Kidney (tissue), 14 donors: Measurements from ENCODE around the gene RIC8B. TPM values are rescaled to one million over a fixed set of nuclear protein-coding genes. Genes with fewer than 3 reads are reported as not detected.

ENCODE experiments used
- DNase-seq, 5 donors: peaks; one replicate each; pipeline ENCODE4 v3.0.0-alpha.2; 2013 to 2020
- FAIRE-seq: peaks from 2 replicates; lab custom pipeline; 2012; peaks lifted over from hg19 to GRCh38; lab: Jason Lieb, UNC
- H3K27ac ChIP-seq, 2 donors: one replicate each; pipeline ENCODE4 v1.7.0; 2013; ENCODE audit warnings: low read depth in 2 of 2, low read length in 2 of 2, inconsistent platforms in 1 of 2
- H3K27me3 ChIP-seq: one replicate; pipeline ENCODE4 v1.7.1; 2013; ENCODE audit warnings: low read length, inconsistent platforms; ENCODE audit not compliant: control insufficient read depth, insufficient read depth
- H3K36me3 ChIP-seq, 3 donors: one replicate each; pipeline versions ENCODE4 v1.7.0 to v1.7.1; 2013; ENCODE audit warnings: low read length in 3 of 3, control low read depth in 1 of 3, inconsistent platforms in 1 of 3; ENCODE audit not compliant: insufficient read depth in 3 of 3, control insufficient read depth in 2 of 3
- H3K4me1 ChIP-seq, 3 donors: one replicate each; pipeline versions ENCODE4 v1.7.0 to v1.7.1; 2013; ENCODE audit warnings: low read length in 3 of 3, inconsistent platforms in 1 of 3, low read depth in 1 of 3; ENCODE audit not compliant: control insufficient read depth in 2 of 3, insufficient read depth in 2 of 3
- H3K4me3 ChIP-seq, 3 donors: one replicate each; pipeline versions ENCODE4 v1.7.0 to v1.8.1; 2013; ENCODE audit warnings: low read length in 3 of 3, control low read depth in 1 of 3, inconsistent platforms in 1 of 3
- H3K9ac ChIP-seq, 3 donors: one replicate each; pipeline versions ENCODE4 v1.7.0 to v1.7.1; 2013; ENCODE audit warnings: low read length in 3 of 3, control low read depth in 1 of 3, inconsistent platforms in 1 of 3
- H3K9me3 ChIP-seq, 3 donors: one replicate each; pipeline versions ENCODE4 v1.7.0 to v1.7.1; 2013; ENCODE audit warnings: low read length in 3 of 3, control low read depth in 1 of 3, inconsistent platforms in 1 of 3; ENCODE audit not compliant: control insufficient read depth in 2 of 3, insufficient read depth in 1 of 3
- CTCF ChIP-seq: IDR thresholded peaks from 3 replicates; pipeline ENCODE4 v1.5.1; 2012; ENCODE audit warnings: mild to moderate bottlenecking, moderate library complexity, borderline replicate concordance; ENCODE audit not compliant: insufficient read depth; ENCODE audit errors: extremely low read depth
- intact Hi-C: fragments of 100-400 bp; cut with DNase I; formaldehyde crosslinking; loops from one replicate; pipeline ENCODE4 v1.11.1; 2022
- polyA plus RNA-seq: library from polyadenylated mRNA; stranded (reverse); fragments of 350-450 nt; fragmentation: Illumina TruSeq; extraction: RNeasy Lipid Tissue Mini Kit (QIAGEN cat#74804); gene quantifications from one replicate; pipeline ENCODE4 v1.2.3, GENCODE V29; 2014; ENCODE audit warnings: low read depth, low replicate concordance; ENCODE audit not compliant: insufficient read depth
- total RNA-seq: library from RNA; stranded (reverse); fragmentation: NEBNext Ultra II Directional; extraction: Animal tissue kit (Norgen Biotek cat#: 25700); gene quantifications from one replicate; pipeline ENCODE4 v1.2.1, GENCODE V29; 2021
- donor health status: control.
- donor health status: control.
- donor health status: control.
- donor health status: control.
- donor health status: control.
- donor health status: DM: yes; HTN: yes; CAD: no.
- donor health status: Normal renal cell carcinoma (clear cell type).

RIC8B gene
- total and polyA plus RNA-seq, 2 donors from 2014 or later = 7.7 to 18.0 TPM

GRCh38 chr12:106831699-106832098 lies 57.2 kb downstream of the RIC8B start:
- intact Hi-C loops = no loop called here
- H3K4me3 ChIP-seq = no peak overlapping the region
- no peak for TF ChIP-seq CTCF
- no peaks in the 10 kb centered on the region for H3K4me1 ChIP-seq
- no peak for DNase-seq
- H3K27ac ChIP-seq = no peak overlapping the region
- no peaks in the 10 kb centered on the region for H3K9me3 ChIP-seq
- peaks cover 0 to 3% (median 2%) of the 10 kb centered on the region in 3 donors for H3K36me3 ChIP-seq
- no peak for FAIRE-seq
- H3K9ac ChIP-seq = no peak overlapping the region
- no peaks in the 10 kb centered on the region for H3K27me3 ChIP-seq

GRCh38 chr12:106837782-106838181 lies 63.3 kb downstream of the RIC8B start:
- Histone ChIP-seq H3K4me1 (peaks cover 4 to 7% (median 5%) of the 10 kb centered on the region in 3 donors), H3K4me3 (no peak overlapping the region), H3K9ac (no peak overlapping the region), H3K27ac (no peak overlapping the region), H3K9me3 (no peaks in the 10 kb centered on the region), H3K36me3 (no peaks in the 10 kb centered on the region), H3K27me3 (no peaks in the 10 kb centered on the region)
- no peak for FAIRE-seq
- DNase-seq = no peak
- intact Hi-C loops = no loop called here
- no peak for TF ChIP-seq CTCF

GRCh38 chr12:106839333-106839732 lies 64.9 kb downstream of the RIC8B start:
- no peak for TF ChIP-seq CTCF
- Histone ChIP-seq H3K27me3 (no peaks in the 10 kb centered on the region), H3K36me3 (peaks cover 0 to 3% (median 0%) of the 10 kb centered on the region in 3 donors), H3K9me3 (no peaks in the 10 kb centered on the region), H3K27ac (no peak overlapping the region), H3K4me3 (no peak overlapping the region), H3K9ac (no peak overlapping the region), H3K4me1 (peaks cover 4 to 7% (median 5%) of the 10 kb centered on the region in 3 donors)
- intact Hi-C loops = no loop called here
- no peak for DNase-seq
- no peak for FAIRE-seq

GRCh38 chr12:106840243-106840642 lies 65.8 kb downstream of the RIC8B start:
- no peak for FAIRE-seq
- Histone ChIP-seq H3K27ac (peak overlapping the region in 1 of 2 donors; percentile 18), H3K9me3 (no peaks in the 10 kb centered on the region), H3K4me3 (no peak overlapping the region), H3K36me3 (peaks cover 0 to 5% (median 0%) of the 10 kb centered on the region in 3 donors), H3K9ac (no peak overlapping the region), H3K4me1 (peaks cover 4 to 7% (median 5%) of the 10 kb centered on the region in 3 donors), H3K27me3 (no peaks in the 10 kb centered on the region)
- no peak for TF ChIP-seq CTCF
- intact Hi-C loops = no loop called here
- DNase-seq = peak in 4 of 5 donors; percentile 65 to 92 (median 78)
